Activated T-cell treated with anti-CD3 and anti-CD28 coated beads for 24 hours (primary cell): ENCODE results near the gene ABHD17A.
"Not testable (repeated sequence)": the region's sequence is repeated elsewhere in the genome, so short reads cannot be mapped to it uniquely, and the experiment has no call there.

ENCODE experiments used
- DNase-seq: peaks from one replicate; pipeline ENCODE4 v3.0.0-alpha.2; 2020; ENCODE audit warnings: low read depth

The ABHD17A gene

GRCh38 chr19:1909761-1910080, 24.4 kb upstream of the ABHD17A start:
- DNase-seq = no peak

- DNase-seq = no peak
Observed at GRCh38 chr19:1908364-1908678, 23.0 kb upstream of the ABHD17A start.

DNA sequence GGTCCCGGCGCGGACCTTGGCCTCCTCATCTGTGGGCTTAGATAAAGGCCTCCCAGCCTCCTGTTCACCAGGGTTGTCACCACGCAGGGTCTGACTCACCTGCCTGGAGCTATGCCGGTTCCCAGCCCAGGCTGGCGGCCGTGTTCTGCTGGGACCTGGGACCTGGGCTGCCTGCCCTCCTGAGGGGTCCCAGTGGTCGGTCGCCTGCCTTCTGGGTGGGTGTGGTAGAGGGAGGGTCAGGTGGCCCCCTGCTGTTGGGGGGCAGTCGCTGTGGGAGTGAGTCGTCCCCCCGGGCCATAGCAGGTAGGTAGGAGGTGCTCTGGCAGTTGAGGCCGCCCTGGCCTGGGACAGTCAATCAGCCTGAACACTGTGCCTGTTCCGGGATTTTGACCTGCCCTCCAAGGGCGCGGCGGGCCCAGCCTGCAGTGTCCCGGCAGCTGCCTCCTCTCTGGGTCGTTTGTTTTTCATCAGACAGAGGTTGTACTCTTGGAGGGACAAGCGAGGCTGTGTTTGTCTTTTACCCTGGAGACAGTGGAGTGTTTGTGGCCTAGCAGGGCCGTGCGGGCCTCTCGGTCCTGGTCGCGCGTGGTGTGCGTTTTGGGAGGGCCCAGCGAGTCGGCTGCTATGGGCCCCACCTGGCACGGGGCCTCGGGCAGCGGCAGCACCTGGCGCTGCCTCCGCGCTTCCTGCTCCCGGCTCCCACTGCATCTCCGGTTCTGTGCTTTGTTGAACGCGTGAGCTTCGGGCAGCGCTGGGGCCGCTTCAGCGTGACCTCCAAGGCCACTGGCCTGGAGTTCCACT, 22.5 kb upstream of the ABHD17A start:
- DNase-seq = no peak

DNA sequence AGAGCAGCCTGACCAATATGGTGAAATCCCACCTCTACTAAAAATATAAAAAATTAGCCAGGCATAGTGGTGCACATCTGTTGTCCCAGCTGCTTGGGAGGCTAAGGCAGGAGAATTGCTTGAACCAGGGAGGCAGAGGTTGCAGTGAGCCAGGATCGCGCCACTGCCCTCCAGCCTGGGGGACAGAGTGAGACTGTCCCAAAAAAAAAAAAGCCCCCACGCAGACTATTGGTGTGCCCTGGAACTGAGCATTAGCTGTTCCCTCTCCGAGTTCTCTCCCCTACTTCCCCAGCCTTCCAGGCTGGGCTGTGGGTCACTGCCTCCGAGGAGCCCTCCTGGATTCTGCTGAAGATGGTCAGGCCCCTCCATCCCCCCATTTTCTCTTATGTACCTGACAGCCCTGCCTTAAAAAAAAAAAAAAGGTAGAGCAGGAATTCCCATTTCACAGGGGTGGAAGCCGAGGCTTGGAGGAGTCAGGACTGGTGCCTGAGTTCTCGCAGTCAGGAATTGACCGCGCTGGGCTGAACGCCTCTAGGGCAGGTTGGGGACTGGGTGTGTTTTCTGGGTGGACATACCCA, 21.8 kb upstream of the ABHD17A start:
- no peak for DNase-seq

- no peak for DNase-seq
Observed at GRCh38 chr19:1905863-1906375, 20.6 kb upstream of the ABHD17A start.

- DNase-seq = peak; percentile 98
Observed at GRCh38 chr19:1905110-1905862, 20.0 kb upstream of the ABHD17A start, which contains the start of the genes ADAT3 and SCAMP4. TSS of gene ADAT3 (plus strand) at chr19:1905399. CDS start at chr19:1912048, 6,649 bp downstream. TSS of gene SCAMP4 (plus strand) at chr19:1905399. CDS start at chr19:1915020, 9,621 bp downstream.

GRCh38 chr19:1904860-1905109, 19.5 kb upstream of the ABHD17A start:
- no peak for DNase-seq

GRCh38 chr19:1902923-1903322, 17.6 kb upstream of the ABHD17A start:
- no peak for DNase-seq

GRCh38 chr19:1901940-1902404, 16.7 kb upstream of the ABHD17A start:
- no peak for DNase-seq

DNA sequence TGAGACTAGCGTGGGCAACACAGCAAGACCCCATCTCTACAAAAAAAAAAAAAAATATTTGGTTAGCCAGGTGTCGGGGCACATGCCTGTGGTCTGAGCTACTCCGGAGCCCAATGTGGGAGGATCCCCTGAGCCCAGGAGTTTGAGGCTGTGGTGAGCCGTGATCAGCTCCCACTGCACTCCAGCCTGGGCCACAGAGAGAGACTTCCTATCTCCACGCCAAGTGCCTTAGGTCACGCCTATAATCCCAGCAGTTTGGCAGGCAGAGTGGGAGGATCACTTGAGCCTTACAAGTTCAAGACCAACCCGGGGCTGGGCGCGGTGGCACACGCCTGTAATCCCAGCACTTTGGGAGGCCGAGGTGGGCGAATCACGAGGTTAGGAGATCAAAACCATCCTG, 11.2 kb upstream of the ABHD17A start:
- no peak for DNase-seq

DNA sequence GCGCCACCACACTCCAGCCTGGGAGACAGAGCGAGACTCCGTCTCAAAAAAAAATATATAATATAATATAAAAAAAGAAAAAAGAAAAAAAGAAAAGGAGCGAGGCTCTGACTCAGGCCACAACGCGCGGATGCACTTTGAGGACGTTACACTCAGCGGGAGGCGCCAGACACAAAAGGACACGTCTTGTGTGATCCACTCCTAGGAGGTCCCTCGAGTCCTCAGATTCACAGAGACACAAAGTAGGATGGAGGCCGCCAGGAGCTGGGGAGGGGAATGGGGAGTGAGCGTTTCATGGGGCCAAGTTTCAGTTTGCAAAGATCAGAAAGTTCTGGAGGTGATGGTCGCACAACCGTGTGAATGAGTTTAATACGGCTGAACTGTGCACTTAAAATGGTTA, 8.5 kb upstream of the ABHD17A start:
- DNase-seq = no peak

- no peak for DNase-seq
Observed at GRCh38 chr19:1889907-1890306, 4.6 kb upstream of the ABHD17A start.

DNA sequence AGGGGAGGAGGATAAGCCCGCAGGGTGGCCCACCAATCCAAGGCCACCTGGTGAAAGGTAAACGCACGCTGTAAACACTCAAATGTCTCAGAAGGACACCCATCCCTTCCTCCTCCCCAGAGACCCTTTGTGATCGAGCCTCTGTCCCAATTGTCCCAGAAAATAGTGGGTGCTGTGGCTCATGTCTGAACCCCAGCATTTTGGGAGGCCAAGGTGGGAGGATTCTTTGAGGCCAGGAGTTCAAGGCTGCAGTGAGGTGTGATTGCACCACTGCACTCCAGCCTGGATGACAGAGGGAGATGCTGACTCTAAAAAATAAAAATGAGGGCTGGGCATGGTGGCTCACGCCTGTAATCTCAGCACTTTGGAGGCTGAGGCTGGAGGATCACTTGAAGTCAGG, 3.1 kb upstream of the ABHD17A start:
- no peak for DNase-seq

DNA sequence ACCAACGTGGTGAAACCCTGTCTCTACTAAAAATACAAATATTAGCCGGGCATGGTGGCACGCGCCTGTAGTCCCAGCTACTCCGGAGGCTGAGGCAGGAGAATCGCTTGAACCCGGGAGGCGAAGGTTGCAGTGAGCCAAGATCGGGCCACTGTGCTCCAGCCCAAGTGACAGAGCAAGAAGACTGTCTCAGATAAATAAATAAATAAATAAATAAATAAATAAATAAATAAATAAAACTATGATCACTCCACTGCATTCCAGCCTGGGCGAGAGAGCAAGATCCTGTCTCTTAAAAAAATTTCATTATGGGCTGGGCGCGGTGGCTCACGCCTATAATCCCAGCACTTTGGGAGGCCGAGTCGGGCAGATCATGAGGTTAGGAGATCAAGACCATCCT, 1.1 kb upstream of the ABHD17A start:
- not testable (repeated sequence) for DNase-seq

DNA sequence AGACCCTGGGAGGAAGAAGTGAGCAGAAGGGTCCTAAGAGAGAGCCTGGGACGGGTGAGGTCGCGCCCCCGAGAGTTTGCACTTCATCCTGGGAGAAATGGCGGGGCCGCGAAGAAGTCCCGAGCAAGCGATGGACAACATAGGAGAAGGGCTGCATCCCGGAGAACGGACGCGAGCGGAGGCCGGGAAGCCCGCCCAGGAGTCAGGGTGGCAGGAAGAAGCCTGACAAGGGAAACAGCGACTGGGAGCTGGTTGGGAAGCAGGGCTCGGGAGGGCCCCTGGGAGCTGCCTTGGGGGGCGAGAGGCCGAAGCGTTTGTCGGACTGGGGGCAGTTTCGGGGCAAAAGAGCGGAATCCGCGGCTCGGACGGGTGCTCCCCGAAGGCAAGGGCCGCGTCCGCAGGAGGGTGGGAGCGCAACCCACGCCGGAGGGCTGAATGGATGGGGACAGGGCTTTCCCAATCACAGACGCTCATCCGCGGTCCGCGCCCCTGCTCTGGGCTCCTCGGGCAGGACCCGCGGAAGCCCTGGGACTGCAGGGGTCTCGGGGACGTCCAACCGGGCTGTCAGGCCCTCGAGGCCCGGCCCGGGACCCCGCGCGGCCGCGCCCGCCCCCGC, 469 bp downstream of the ABHD17A start:
- DNase-seq = no peak

GRCh38 chr19:1884291-1884718, 991 bp downstream of the ABHD17A start:
- DNase-seq = no peak

DNA sequence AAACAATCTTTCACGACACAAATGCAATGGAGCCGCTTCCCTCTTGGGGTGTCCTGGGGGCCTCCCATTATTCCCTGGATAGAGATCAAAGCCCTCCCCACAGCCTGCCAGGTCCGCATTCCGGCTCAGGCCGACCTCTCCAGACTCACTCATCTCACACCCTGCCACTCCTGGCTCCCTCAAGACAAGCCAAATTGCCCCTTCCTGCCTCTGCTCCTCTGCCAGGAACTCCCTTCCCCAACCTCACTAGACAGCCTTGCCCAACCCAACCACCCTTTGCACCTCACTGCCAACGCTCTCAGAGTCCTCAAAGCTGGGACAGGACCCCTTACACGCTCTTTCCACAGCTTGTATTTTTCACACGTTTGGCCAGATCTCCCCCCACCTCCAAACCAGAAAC, 1.5 kb downstream of the ABHD17A start:
- DNase-seq = no peak

GRCh38 chr19:1882786-1883692, 2.3 kb downstream of the ABHD17A start:
- no peak for DNase-seq

DNA sequence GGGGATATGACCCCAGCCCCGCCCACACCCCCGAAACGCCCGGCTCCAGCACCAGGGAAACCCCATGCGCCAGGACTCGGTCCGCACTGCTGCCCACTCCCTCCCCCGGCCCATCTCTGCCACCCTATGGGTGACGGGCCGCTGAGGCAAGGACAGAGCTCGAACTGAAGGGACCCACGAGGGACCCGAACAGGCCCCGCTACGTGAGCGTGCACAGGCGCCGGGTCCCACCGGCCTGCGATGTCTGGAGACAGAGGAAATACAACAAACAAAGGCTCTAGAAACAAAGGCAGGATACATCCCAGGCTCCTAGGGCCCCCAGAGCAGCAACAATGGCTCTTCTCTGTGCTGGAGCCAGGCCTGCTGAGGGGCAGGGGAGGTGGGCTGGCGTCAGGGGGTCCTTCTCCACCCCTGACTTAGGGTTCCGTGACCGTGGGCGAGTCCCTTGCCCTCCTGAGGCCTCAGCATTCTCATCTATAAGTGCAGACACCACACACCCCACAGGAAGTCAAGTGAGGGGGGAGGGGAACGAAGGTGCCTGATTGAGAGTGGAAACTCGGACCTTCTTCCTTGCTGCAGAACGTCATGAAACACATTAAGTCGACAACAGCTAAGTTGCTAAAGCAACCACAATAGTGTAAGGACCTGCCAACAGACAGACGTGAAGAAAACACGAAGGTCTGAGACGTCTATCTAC, 3.1 kb downstream of the ABHD17A start:
- peak; percentile 67 for DNase-seq

DNA sequence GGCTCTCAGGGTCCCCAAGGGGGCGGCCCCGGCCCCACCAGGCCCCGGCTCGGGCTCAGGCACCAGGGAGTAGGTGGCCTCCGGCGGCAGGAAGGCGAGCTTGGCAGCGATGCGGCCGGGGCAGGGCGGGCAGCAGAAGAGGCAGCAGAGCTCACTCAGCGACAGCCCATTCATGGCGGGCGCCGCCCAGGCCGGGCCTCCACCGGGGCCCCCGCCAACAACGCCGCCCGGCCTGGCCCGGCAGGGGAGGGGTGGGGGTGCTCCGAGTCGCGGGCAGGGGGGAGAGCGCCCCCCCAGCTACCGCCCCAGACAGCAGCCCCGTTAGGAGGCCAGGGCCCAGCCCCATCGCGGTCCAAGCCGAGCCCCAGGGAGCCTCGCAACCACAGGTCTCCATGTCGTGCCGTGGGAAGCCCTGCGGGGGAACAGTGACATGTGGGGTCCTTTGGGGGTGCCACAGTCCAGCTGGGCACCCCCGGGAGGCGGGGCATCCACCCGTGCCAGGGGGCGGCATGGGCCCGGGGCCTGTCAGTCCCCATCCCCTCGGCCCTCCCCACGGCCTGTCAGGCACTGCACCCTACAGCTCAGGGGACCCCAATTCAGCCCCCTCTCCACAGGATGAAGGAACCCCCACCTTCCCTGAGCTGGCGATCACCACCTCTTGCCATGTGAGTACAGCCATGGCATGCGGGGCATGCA, 3.8 kb downstream of the ABHD17A start:
- DNase-seq = not testable (repeated sequence)
